HG02885 (cell line): ENCODE results near the gene IFFO2.

Experiments
- ATAC-seq: cut with Tn5 transposase; IDR thresholded peaks from one replicate; pipeline ENCODE4 v1.9.1; 2021; ENCODE audit warnings: mild to moderate bottlenecking; ENCODE audit not compliant: unreplicated experiment, poor library complexity

The IFFO2 gene

GRCh38 chr1:18861590-18861989 lies 94.9 kb downstream of the IFFO2 start:
- ATAC-seq, result no peak

- no peak for ATAC-seq
Observed at GRCh38 chr1:18861082-18861481, 95.4 kb downstream of the IFFO2 start.

- ATAC-seq, result no peak
Observed at GRCh38 chr1:18859560-18859959, 96.9 kb downstream of the IFFO2 start, which contains the start of gene TAS1R2. TSS of gene TAS1R2 (minus strand) at chr1:18859660. CDS start at chr1:18859660, 0 bp downstream.

DNA sequence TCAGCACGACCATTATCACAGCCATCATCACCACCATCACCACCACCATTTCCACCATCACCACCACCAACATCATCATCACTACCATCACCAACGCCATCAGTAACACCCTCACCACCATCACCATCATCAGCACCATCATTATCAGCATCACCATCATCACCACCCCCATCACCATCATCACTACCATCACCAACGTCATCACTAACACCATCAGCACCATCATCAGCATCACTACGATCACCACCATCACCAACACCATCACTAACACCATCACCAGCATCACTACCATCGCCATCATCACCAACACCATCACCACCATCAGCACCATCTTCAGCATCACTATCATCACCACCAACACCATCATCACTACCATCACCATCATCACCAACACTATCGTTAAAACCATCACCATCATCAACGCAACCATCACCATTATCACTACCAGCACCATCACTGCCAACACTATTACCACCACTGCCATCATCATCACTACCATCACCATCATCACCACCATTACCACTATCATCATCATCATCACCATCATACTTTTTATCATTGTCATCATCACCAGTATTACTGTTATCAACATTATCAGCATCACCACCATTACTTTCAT lies 98.3 kb downstream of the IFFO2 start:
- ATAC-seq, result no peak

DNA sequence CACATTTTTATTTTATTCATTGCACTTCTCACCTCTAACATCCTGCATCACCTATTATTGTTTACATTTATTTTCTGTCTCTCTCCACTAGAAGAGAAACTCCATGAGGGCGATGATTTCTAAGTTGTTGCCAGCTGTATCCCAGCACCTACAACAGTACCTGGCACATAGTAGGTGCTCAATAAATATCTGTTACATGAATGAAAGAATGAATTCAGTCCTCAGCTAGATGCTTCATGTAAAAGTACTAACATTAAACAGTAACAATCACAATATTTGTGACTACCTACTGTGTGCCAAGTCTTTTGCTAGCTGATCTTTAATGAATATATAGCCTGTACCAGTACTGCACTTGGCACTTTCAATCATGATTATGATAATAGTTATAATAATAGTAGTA lies 100.0 kb downstream of the IFFO2 start:
- no peak for ATAC-seq

DNA sequence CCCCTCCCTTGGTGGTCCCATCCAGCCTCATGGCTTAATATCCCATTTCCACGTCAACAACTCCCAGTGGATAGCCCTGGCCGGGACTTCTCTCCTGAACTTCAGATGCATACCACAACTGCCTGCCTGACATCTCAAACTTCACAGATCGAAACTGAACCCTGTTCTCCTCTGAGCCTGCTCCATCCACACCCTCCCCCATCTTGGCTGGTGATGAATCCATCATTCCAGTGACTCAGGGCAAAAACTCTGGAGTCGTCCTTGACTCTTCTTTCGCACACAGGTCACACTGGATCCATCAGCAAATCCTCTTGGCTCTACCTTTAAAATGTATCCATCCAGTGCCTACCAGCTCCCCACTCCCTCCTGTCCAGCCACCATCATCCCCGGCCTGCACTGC lies 100.9 kb downstream of the IFFO2 start:
- ATAC-seq, result no peak

GRCh38 chr1:18854331-18855025 lies 102.0 kb downstream of the IFFO2 start:
- no peak for ATAC-seq
